GM12878 (cell line): ENCODE data around the gene HOXB3. TPM values are rescaled to one million over a fixed set of nuclear protein-coding genes. Genes with fewer than 3 reads are reported as not detected.

ENCODE experiments used
- ATAC-seq: fragments of 200-7000 bp; cut with Tn5 transposase; 3 replicates; pipeline ENCODE4 v1.9.1; 2020; ENCODE audit warnings: mild to moderate bottlenecking, moderate library complexity
- BruUV-seq: library from RNA; stranded (reverse); fragments of 400-500 nt; replicated peaks from 2 replicates; lab custom pipeline; 2021; lab: Mats Ljungman, UMichigan
- CTCF ChIA-PET: fragments of 300-600 bp; sonication (Branson Sonifier 250); formaldehyde crosslinking; extraction: SDS; loops from one replicate; lab custom pipeline; 2021; ENCODE audit warnings: inconsistent platforms; lab: Yijun Ruan, JAX
- POLR2A ChIA-PET: fragments of 350-600 bp; formaldehyde crosslinking; extraction: SDS; loops from one replicate; lab custom pipeline; 2021; ENCODE audit warnings: inconsistent platforms; lab: Charles Lee
- RAD21 ChIA-PET: fragments of 300-600 bp; sonication (Branson Sonifier 250); formaldehyde crosslinking; loops from one replicate; lab custom pipeline; 2023; ENCODE audit warnings: antibody characterized with exemption; ENCODE audit not compliant: unreplicated experiment; lab: Charles Lee
- SMC1A ChIA-PET: fragments of 300-600 bp; sonication (Branson Sonifier 250); formaldehyde crosslinking; loops from one replicate; lab custom pipeline; 2023; ENCODE audit not compliant: unreplicated experiment, uncharacterized antibody; lab: Charles Lee
- DNase-seq: peaks from one replicate; pipeline ENCODE4 v3.0.0-alpha.2; 2011; ENCODE audit warnings: low read depth, low spot score
- FAIRE-seq: peaks from 3 replicates; lab custom pipeline; 2011; peaks lifted over from hg19 to GRCh38; lab: Jason Lieb, UNC
- H2AFZ ChIP-seq: 2 replicates; pipeline ENCODE4 v1.6.0; 2011; ENCODE audit warnings: low read depth, low read length, control low read depth; ENCODE audit not compliant: control insufficient read depth
- H3K27ac ChIP-seq: 2 replicates; pipeline ENCODE4 v1.5.1; 2011; ENCODE audit warnings: control low read depth; ENCODE audit not compliant: control insufficient read depth, insufficient read depth
- H3K27me3 ChIP-seq, 2 experiments: replicated peaks in 1 of 2; 2 replicates each; pipeline versions ENCODE4 v1.6.0 to v1.6.1; 2011; ENCODE audit warnings: low read length in 1 of 2; ENCODE audit not compliant: control insufficient read depth in 2 of 2, insufficient read depth in 2 of 2
- H3K36me3 ChIP-seq, 2 experiments: 2 replicates each; pipeline ENCODE4 v1.5.1; 2011; ENCODE audit warnings: low read length in 1 of 2; ENCODE audit not compliant: control insufficient read depth in 2 of 2, insufficient read depth in 2 of 2
- H3K4me1 ChIP-seq: 2 replicates; pipeline ENCODE4 v1.6.1; 2011; ENCODE audit warnings: mild to moderate bottlenecking, low read length, moderate library complexity, mixed read lengths; ENCODE audit not compliant: control insufficient read depth, insufficient read depth
- H3K4me2 ChIP-seq: 2 replicates; pipeline ENCODE4 v1.6.0; 2011; ENCODE audit warnings: control low read depth; ENCODE audit not compliant: control insufficient read depth, insufficient read depth
- H3K4me3 ChIP-seq: fragments of 200-600 bp; sonication (generic); 2 replicates; pipeline ENCODE4 v1.5.1; 2016
- H3K79me2 ChIP-seq: 2 replicates; pipeline ENCODE4 v1.6.0; 2011; ENCODE audit warnings: low read length; ENCODE audit not compliant: control insufficient read depth, insufficient read depth
- H3K9ac ChIP-seq: 2 replicates; pipeline ENCODE4 v1.8.0; 2011; ENCODE audit warnings: low read length, control low read depth, mixed read lengths; ENCODE audit not compliant: control insufficient read depth, insufficient read depth
- H3K9me3 ChIP-seq: replicated peaks from 3 replicates; pipeline ENCODE4 v1.5.1; 2011; ENCODE audit warnings: mild to moderate bottlenecking, low read length; ENCODE audit not compliant: control insufficient read depth, insufficient read depth
- H4K20me1 ChIP-seq: 2 replicates; pipeline ENCODE4 v1.6.0; 2011; ENCODE audit not compliant: control insufficient read depth, insufficient read depth
- BMI1 ChIP-seq: fragments of 450-650 bp; IDR thresholded peaks from 2 replicates; pipeline ENCODE4 v1.6.1; 2016; ENCODE audit warnings: mild to moderate bottlenecking, moderate library complexity, borderline replicate concordance
- CBFB ChIP-seq: IDR thresholded peaks from 2 replicates; pipeline ENCODE4 v1.6.1; 2016; ENCODE audit warnings: antibody characterized with exemption, low read depth
- EGR1 ChIP-seq, 2 experiments: IDR thresholded peaks; 1 replicate in 1 of 2; 2 replicates in 1 of 2; pipeline ENCODE4 v1.6.1; 2011 to 2012; ENCODE audit warnings: low read depth in 2 of 2, low read length in 2 of 2, borderline replicate concordance in 1 of 2, mild to moderate bottlenecking in 1 of 2, moderate library complexity in 1 of 2
- NR2C1 ChIP-seq: fragments of 450-650 bp; IDR thresholded peaks from 2 replicates; pipeline ENCODE4 v1.6.1; 2017; ENCODE audit warnings: antibody characterized with exemption, mild to moderate bottlenecking, moderate library complexity
- RAD51 ChIP-seq: fragments of 450-650 bp; IDR thresholded peaks from 2 replicates; pipeline ENCODE4 v1.6.1; 2016; ENCODE audit warnings: moderate library complexity, mild to moderate bottlenecking, inconsistent platforms
- SPI1 ChIP-seq: IDR thresholded peaks from 2 replicates; pipeline ENCODE4 v1.6.1; 2011; ENCODE audit warnings: low read depth, mild to moderate bottlenecking, low read length, moderate library complexity, borderline replicate concordance; ENCODE audit not compliant: insufficient read depth
- WGBS: methylation state at CpG from one replicate; pipeline ENCODE4 v1.1.6; 2016; ENCODE audit warnings: low lambda C conversion rate; ENCODE audit not compliant: insufficient replicate concordance, insufficient coverage; ENCODE audit errors: missing lambda C conversion rate; 5-methylcytosine and 5-hydroxymethylcytosine counted together
- in situ Hi-C: fragments of 300-500 bp; cut with MboI; formaldehyde crosslinking; loops from 9 replicates; pipeline ENCODE4 v1.14.3; 2018; ENCODE audit warnings: mixed read lengths
- intact Hi-C: fragments of 100-400 bp; cut with micrococcal nuclease; formaldehyde crosslinking; loops from one replicate; pipeline ENCODE4 v1.14.2; 2022; ENCODE audit not compliant: unreplicated experiment
- polyA plus RNA-seq, 11 experiments: library from polyadenylated mRNA; depleted of rRNA in 4 of 11; unstranded in 6 of 11; stranded (reverse) in 5 of 11; fragments of >200 nt; fragmentation: Nextera tagmentation in 4 of 11; fragmentation: Illumina TruSeq in 1 of 11; extraction: Ambion mirVana in 4 of 11; extraction: Trizol in 1 of 11; gene quantifications; 1 replicate in 1 of 11; 2 replicates in 10 of 11; pipeline versions ENCODE4 v1.2.1 to v1.2.3, GENCODE V29; 2011 to 2016; ENCODE audit warnings: inconsistent platforms in 2 of 11, missing spikeins in 2 of 11, low read depth in 1 of 11
- total RNA-seq, 4 experiments: library from RNA; depleted of rRNA in 3 of 4; stranded (reverse); fragments of >200 nt in 3 of 4; fragmentation: Illumina TruSeq in 1 of 4; extraction: Trizol in 1 of 4; gene quantifications; 2 replicates each; pipeline versions ENCODE4 v1.2.1 to v1.2.3, GENCODE V29; 2013 to 2021

Gene HOXB3
- total and polyA plus RNA-seq, 10 of the 15 experiments (the other 5 are each of a cell fraction or from before 2014, with no cell fraction given): 0.19 to 7.7 (median 2.9) TPM

GRCh38 chr17:48502312-48502711 lies 87.7 kb downstream of the HOXB3 start:
- in situ Hi-C loops: no loop called here
- no peak for DNase-seq
- H3K27me3 ChIP-seq: no peaks in the 10 kb centered on the region
- no peak overlapping the region for H3K4me3 ChIP-seq
- H3K27ac ChIP-seq: no peak overlapping the region
- CTCF ChIA-PET: interaction anchor here (1.1 to 5.7 kb wide), 4 partner anchors 9 to 91 kb away, joined by 3 to 36 read pairs (median 8); partner anchors contain the start of gene HOXB5
- H2AFZ ChIP-seq: no peak overlapping the region
- TF ChIP-seq RAD51 (no peak), SPI1 (no peak), EGR1 (IDR thresholded peaks at IDR 0.05; ENCODE audit: borderline replicate concordance in 1 of 2, low read depth in 2 of 2, low read length in 2 of 2) (no peak), CBFB (no peak), NR2C1 (no peak), BMI1 (no peak)
- TF ChIP-seq, all 136 proteins: peak for 0
- POLR2A ChIA-PET: no interaction called here
- BruUV-seq: no TSS peak
- ATAC-seq: no peak
- H3K4me1 ChIP-seq: peaks cover 18% of the 10 kb centered on the region
- no peaks in the 10 kb centered on the region for H3K36me3 ChIP-seq
- no peak for FAIRE-seq
- intact Hi-C loops: no loop called here
- RAD21 ChIA-PET: no interaction called here
- H3K9me3 ChIP-seq: no peaks in the 10 kb centered on the region
- H3K79me2 ChIP-seq: no peaks in the 10 kb centered on the region
- 20% methylated on average over 2 of the region's 2 CpGs for WGBS
- no peak overlapping the region for H3K9ac ChIP-seq
- H3K4me2 ChIP-seq: no peak overlapping the region
- SMC1A ChIA-PET: interaction anchor here (1.7 to 4.6 kb wide), 2 partner anchors 10 to 13 kb away, joined by 9 to 31 read pairs; no protein-coding TSS in a partner anchor
- H4K20me1 ChIP-seq: no peaks in the 10 kb centered on the region
